CD4-positive, alpha-beta T cell treated with Interleukin-17A for 1 hour (primary cell): ENCODE results near the gene MAPK14.

ENCODE experiments used
- DNase-seq: peaks from one replicate; pipeline ENCODE4 v3.0.0-alpha.2; 2020

The MAPK14 gene

DNA sequence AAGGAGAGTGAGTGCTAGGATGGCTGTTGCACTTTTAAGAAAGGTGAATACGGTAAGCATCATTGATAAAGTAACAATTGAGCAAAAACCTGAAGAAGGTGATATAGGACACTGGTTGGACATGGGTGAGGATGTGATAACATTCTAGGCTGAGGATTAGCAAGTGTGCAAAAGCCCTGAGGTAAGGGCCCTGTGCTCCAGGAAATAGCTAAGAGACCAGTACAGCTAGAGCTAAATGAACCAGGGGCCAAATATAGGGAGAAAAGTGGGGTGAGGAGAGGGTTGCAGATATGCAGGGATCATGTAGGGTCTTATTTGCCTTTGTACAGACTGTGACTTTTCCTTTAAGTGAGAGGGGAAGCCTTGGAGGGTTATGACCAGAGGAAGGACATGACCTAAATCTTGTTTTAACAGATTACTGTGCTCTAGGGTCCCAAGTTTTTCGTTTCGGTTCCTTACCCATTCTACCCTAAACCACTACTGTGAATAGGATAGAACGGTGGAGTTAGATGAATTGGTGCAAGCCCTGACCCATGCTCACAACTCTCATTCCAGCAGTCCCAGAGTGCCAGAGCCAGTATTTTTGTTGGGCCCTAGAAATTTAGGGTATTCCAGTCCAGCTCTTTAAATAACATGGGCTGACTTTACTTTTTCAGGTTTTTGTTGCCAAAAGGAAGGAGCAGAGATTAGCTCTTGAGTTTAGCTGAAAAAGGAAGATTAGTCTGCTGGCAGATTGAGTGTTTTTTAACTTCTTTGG is 10.7 kb downstream of the MAPK14 start:
- no peak for DNase-seq

DNA sequence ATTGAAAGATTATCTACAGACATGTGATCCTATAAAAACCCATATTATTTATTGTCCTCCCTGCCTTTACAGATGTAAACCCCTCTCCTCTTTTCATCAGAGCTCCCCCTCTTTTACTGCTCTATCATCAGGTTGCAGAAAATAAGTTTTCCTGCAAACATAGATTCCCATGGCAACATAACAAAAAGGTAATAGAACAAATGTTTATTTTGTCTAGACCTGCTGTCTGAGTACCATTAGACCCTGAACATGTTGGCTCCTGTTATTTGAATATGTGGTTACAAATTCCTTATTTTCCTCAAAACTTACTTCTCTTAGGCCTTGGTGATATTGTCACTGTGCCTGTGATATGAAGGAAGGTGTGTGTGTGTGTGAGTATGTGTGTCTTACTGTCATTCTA is 11.5 kb downstream of the MAPK14 start:
- DNase-seq: no peak

DNA sequence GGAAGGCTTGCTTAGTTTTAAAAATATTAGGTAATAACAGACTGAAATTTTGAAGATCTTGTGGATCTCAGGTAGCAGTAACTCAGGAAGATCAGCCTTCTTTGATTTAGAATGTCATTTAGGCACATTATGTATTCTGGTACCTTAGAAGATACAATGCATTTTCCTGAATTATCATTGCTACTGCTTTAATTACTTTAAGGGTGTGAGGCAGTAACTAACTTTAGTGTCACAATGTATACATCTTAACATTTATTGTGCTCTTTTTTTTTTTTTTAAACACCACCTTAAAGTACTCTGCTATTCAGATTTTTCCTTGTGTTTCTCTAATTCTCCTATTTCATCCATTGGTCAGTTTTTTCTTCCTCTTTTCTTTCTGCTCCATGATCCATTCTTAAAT is 13.3 kb downstream of the MAPK14 start:
- DNase-seq: no peak

DNA sequence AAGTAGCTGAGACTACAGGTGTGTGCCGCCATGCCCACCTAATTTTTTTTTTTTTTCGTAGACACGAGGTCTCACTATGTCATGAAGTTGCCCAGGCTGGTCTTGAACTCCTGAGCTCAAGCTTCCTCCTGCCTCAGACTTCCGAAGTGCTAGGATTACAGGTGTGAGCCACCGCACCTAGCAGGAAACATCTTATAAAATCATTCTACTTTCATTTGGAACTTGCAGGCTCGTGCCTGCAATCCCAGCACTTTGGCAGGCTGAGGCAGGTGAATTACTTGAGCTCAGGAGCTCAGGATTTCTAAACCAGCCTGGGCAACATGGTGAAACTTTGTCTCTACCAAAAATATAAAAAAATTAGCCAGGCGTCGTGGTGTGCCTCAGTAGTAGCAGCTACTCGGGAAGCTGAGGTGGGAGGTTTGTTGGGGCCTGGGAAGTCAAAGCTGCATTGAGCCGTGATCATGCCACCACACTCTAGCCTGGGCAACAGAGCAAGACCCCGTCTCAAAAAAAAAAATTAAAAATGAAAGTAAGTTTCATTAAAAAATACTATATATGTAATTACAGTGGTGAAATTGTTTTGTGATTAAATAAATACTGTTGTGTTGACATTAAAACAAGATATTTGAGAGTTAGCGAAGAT is 15.1 kb downstream of the MAPK14 start:
- no peak for DNase-seq

DNA sequence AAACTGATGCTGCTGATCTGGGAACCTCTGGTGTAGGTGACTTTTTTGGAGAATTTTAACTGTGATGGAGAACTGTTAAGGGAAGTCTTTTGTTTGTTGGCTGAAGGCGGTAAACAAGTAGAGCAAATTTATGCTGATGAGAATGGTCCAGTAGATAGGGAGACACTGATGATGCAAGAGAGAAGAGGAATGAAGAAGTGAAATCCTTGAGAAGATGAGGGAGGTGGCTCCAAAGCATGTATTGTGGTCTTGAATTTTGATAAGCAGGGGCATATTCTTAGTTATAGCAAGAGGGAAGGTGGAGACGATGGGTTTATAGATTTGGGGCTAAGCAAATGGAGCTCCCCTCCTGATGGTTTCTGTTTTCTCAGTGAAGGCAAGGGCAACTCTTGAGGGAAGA is 22.0 kb downstream of the MAPK14 start:
- DNase-seq: no peak

DNA sequence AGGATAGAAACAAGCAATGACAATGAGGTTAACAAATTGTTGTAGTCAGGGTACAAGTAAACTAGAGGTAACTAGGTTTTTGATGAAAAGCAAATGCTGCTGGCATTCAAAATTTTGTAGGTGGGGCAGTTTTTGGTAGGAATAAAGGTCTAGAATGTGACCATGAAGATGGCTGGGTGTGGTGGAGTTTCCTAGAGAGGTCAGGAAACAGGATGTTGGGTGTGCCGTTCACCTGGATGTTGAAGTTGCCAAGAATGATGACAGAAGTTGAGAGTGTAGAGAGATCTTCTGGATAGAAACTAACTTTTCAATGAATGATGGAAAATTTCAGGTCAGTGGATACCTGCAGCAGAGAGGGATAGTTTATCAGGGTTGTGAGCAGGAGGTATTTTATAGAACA is 22.7 kb downstream of the MAPK14 start:
- DNase-seq: no peak

DNA sequence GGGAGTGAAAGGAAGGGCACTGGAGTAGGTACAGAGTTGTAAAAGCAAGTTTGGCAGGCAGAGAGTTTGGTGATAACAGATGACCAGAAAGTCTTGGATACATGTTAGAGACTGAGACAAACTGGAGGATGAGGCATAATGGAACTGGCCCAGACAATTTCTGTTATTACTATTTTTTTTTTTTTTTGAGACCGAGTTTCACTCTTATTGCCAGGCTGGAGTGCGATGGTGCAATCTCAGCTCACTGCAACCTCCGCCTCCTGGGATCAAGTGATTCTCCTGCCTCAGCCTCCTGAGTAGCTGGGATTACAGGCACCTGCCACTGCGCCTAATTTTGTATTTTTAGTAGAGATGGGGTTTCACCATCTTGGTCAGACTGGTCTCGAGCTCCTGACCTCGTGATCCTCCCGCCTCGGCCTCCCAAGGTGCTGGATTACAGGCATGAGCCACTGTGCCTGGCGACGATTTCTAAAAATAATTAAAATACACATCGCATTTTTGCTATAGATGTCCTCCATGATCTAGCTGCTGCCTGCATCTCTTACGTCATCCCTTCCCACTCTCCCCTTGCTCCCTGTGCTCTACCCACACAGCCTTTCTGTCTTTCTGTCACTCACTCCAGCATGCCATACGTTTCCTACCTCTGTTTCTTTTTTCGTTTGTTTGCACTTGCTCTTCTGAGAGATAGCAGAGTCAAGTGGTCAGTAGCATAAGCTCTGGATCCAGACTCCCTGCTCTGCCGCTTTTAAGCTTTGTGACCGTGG is 23.5 kb downstream of the MAPK14 start:
- DNase-seq: no peak

DNA sequence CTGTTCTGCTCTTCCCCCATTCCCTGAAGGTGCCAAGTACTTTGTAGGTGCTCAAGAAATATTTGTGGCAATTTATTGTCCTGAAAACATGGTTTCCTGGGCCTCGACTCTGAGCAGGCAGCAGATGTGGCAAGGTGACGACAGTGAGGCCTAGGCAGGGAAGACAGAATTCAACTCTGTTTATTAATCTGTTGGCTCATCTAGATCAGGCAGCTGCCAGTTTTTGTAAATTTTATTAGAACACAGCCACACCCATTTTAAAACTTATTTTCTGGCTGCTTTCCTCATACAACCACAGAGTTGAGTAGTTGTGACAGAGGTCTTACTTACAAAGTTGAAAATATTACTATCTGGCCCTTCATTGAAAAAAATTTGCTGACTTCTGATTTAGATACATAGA is 24.5 kb downstream of the MAPK14 start:
- DNase-seq: no peak

DNA sequence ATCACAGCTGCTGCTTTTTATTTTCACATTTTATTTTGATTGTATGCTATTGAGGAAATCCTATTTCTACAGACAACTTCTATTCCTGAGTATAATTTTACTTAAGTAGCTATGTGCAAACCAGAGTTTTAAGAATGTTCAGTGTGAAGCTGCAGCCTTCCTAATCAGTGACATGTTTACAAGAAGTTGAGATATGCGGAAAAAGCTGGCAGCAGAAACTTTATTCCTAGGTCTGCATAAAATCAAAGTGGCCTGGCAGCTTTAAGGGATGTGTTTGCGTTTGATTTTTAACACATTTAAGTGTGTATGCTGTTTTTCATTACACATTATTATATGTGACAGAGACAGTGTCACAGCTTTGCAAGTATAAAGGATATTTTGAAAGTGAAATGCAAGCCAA is 26.3 kb downstream of the MAPK14 start:
- DNase-seq: no peak

DNA sequence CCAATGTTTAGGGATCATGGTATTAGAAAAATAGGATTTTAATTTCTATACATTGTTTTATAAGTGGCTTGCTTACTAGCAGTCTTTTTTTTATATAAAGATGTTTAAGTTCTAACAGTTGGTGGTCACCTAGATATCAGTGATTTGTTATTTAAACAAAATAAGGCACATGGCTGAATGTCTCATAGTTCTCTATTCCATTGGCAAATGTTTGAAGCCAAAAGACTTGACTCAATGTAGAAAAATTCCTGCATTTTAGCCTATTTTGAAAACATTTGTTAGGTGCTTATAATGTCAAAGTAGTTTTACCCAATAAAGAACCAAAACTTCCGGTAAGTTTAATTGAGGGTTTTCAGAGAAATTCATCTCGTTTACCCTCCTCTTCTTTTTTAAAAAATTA is 26.8 kb downstream of the MAPK14 start:
- no peak for DNase-seq

DNA sequence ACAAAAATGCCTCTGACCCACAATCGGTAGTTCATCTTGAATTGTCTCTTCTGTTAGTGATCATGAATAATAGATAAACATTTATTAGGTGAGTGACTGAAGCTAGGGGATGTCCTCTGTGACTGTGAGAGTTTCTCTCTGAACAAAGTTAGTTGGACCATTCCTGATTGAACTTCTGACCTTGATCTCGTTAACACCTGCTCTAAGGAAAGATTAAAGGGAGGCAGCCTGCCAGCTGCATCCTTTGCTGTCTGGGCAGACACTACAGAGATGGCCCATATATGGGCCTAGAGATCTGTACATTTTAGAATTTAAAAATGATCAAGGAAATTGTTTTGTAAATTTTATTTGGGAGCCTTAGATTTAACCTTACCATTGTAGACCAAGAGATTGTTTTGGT is 27.3 kb downstream of the MAPK14 start:
- DNase-seq: no peak

DNA sequence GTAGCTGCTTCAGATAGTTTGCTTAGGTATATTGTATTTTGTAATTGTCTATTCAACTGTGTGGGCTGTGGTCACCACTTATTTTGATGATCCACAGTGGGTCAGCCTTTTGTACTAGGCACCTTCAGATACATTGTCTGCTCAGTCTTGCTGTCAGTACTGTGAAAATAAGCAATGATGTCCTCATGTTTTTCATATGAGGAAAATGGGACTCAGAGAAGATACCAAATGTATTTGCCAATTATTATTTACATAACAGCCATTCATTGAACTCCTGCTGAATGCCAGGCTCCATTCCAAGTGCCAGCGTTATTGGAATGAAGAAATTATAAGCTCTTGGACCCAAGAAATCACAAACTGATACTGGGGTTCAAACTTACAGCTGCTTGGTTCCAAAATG is 28.6 kb downstream of the MAPK14 start:
- DNase-seq: no peak

DNA sequence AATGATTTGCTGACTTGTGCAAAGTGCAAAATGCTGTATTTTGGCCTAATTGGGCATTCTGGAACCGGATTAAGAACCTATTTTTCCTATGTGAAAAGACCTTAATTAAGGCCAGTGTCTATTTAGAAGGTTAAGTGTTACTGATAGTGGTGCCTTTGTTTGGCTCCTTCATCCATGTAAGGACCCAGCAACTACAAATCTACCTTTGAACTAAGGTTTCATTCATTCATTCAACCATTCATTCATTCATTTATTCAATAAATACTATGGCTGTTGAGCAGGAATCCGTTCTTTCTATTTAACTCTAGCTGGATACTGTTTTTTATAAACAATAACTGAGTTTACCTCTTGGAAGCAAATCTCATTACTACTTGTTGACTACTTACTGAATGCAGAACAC is 33.6 kb downstream of the MAPK14 start:
- DNase-seq: no peak

DNA sequence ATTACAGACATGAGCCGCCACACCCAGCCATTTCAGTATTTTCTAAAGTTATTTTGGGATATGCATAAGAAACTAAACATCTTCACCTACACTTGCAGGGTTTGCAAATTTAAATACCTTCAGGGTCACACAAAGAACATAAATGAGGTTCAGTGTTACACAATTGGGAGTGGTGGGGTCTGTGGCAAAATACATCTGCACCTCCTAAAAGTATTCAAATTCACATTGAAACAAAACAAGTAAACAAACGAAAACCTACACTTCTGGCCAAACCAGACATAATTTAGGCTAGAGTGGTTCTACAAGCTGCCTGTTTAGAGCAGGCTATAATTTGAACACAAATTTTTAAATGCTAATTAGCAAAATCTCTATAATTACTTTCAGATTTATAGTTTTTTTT is 34.6 kb downstream of the MAPK14 start:
- no peak for DNase-seq

DNA sequence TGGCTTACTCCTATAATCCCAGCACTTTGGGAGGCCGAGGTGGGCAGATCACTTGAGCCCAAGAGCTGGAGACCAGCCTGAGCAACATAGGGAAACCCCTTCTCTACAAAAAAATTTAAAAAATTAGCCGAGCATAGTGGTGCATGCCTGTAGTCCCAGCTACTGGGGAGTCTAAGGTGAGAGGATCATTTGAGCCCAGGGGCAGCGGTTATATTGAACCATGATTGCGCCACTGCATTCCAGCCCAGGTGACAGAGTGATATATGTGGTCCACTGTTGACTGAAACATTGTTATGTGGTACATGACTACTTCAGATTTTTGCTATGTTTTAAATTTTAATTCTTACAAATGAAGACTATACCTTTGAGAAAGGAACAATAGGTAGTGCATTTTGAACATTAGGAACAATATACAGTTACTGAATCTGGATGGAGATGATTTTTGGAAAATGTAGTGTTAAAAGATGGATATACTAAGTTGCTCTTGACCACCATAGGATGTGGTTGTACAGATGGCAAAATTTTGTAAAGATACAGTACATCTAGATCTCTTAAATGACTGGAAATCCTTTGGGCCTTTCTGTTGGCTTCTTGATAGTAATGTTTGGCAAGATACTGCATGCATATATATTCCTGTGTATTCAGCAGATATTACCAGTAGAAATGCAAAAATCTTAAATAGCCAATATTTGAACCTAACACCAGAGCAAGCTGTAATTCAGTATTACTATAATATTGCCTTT is 35.9 kb downstream of the MAPK14 start:
- DNase-seq: no peak

DNA sequence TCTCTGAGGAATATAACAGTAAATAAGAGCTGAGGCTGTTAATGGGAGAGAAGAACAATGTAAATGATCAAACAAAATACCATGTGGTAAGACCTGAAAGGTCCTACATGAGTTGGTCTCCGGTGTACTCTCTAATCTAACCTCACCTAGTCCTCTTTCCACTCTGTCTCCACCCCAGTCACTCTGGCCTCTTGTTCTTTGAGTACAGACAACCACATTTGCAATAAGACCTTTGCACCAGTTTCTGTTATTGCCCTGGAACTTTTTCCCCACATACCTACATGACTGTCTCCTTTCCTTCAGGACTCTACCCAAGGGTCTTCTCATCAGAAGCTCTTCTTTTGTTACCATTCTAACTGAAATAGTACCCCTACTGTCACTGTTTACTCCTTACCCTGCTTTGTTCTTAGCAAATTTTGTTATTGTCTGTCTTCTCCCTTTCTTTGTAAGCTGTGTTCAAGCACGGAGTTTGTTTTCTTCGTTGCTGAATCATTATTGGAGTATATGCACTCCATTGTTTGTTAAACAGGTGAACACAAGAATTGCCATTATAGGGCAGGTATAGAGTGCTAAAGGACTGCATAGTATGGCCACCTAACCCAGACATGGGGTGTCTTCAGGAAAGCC is 37.3 kb downstream of the MAPK14 start:
- DNase-seq: no peak

DNA sequence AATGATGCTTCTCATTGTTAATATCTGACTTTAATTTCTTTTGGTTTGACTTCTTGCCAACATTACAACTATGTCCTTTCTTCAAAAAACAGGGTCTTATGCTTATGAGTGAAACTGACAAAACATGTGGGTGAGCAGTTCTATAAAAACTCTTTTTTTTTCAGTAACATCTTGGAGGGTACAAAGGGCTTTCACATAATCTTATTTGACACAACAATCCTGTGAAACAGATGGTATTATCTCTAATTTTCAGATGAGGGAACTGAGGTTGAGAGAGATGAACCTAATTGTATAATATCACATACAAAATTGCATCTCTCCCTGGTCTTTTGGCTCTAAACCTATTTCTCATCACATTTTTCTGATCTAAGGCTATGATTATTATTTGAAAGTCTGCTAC is 38.3 kb downstream of the MAPK14 start:
- no peak for DNase-seq

DNA sequence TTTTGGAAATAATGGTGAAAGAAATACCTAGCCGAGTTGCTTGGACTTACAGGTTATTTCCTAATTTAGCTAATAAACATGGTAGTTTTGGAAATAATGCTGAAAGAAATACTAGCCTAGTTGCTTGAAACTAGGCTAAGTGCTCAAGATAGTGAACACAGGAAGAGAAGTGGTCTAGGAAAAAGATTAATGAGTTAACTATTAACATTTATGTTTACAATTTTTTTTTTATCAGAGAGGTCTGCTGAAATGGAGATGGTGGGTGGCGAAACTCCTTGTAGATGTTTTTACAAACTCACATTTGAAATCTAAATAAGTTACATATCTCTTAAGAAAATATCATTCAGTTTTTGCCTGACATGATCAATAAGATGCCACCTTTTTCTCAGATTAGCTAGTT is 39.2 kb downstream of the MAPK14 start:
- DNase-seq: no peak

DNA sequence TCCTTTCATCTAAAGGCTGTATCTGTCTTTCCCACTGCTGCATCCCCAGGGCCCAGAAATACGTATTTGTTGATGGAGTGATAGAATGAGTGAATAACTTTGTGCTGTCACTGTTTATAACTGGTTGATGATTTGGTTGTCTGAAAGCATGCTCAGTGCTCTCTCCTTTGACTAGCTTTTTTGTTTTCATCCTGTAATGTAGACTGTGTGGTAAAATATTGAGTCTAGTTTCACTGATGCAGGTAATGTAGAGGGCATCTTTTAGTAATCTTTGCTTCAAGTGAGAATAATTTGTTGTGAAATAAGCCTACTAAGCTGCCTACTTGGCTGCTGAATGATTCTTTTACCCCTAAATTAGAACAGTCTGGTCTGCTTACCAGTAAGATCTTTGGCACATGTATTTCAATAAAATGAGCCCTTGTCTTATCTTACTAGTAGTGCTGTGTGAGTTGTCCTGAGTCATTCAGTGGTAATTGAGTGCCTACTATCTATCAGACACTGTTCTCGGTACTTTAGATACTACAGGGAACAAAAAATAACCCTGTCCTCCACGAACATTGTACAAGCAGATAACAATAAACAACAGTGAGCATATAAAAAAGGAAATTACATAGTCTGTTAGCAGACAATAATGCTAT is 39.9 kb downstream of the MAPK14 start:
- DNase-seq: no peak

DNA sequence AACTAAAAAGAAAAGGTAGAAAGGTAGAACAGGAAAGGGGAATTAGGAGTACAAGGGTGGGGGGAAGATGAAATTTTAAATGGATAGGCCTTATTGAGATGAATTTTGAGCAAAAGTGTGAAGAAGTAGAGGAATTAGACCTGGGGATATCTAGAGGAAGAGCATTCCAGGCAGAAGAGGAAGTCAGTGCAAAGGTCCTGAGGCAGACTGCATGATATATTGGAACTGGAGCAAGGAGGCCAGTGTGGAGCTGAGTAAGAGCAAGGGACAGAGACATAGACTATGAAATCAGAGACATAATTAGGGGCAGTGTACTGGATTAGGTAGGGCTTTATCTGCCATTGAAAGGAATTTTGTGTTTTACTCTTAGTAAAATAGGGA is 40.4 kb downstream of the MAPK14 start:
- DNase-seq: no peak

DNA sequence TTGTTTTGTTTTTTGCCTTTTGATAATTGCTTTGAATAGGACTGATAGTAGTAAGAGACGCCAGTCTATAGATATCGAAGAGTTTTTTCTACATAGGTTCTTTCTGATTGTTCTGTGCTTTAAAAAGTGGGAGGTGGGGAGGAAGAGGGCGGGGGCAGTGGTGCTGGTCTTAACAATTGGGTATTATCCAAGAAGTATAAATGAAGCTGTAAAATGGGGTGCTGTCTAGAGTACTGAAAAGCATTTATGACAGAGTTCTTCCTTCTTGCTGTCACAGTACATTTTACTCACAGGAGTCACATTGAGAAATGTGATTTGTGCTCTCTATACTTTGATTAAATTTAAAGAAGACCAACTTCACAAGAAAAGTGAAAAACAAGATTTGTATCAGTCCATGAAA is 41.0 kb downstream of the MAPK14 start:
- no peak for DNase-seq

DNA sequence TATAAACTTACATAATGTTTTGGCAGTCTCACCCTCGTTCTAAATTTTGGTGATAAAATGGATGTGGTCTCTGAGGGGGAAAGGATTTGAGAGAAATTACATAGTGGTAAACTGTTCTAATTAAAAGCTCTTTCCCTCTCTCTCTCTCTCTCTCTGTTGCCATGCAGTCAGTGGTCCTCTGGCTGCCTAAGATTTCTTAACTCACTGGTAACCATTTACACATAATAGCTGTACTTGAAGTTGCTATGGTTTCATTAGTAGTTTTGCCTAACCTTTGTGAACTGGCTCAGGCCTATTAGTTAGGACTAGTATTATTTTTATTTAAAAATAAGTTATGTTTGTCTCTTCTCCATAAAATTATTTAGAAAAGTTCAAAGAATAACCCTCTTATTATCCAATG is 42.0 kb downstream of the MAPK14 start:
- no peak for DNase-seq

DNA sequence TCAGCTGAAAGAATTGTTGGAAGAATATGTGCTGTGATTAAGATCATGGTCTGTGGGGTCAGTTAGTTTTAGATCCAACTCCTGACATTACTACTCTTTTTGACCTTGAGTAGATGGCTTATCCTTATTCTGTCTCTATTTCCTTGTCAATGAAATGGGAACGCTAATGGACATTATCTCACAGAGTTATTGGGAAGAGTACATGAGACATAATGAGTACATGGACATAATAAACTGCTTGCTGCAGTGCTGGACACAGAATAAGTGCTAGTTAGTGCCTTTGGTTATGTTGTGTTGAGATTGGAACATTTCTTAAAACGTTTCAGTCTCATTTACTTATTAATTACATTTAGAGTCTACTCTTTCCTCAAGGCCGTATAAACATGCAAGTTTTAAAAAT is 42.6 kb downstream of the MAPK14 start:
- DNase-seq: no peak
